A172 (cell line): ENCODE measurements around the gene RBM4B. TPM values are rescaled to one million over a fixed set of nuclear protein-coding genes. Genes with fewer than 3 reads are reported as not detected.
A peak's percentile ranks its signal among the peaks of the same experiment; 100 is the strongest.
"Not testable (repeated sequence)": the region's sequence is repeated elsewhere in the genome, so short reads cannot be mapped to it uniquely, and the experiment has no call there.

Source experiments
- DNase-seq: peaks from one replicate; pipeline ENCODE4 v3.0.0-alpha.2; 2015; ENCODE audit warnings: low spot score
- total RNA-seq: library from RNA; depleted of rRNA; stranded (reverse); fragments of >200 nt; shearing (Covaris generic); gene quantifications from 2 replicates; pipeline ENCODE4 v1.2.3, GENCODE V29; 2014

The RBM4B gene
- total RNA-seq, 1 experiment from 2014 or later: 24.9 TPM

DNA sequence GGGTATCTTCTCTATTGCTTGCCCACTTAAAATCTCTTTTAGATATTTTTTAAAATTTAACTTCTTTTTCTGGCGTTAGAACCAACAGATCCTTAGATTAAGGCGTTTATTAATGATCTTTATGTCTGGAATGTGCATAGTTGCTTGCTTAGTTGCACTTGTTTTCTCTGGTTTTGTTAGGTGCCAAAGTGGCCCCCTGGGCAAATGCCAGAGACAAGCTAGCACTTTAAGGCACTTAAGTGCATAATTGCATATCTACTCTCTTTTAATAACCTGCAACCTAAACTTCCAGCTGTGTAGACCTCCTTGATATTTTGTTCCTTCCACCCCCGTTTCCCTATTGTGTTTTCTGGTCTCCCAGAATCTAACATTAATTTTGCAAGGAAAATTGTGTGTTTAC lies 35.9 kb downstream of the RBM4B start:
- no peak for DNase-seq

DNA sequence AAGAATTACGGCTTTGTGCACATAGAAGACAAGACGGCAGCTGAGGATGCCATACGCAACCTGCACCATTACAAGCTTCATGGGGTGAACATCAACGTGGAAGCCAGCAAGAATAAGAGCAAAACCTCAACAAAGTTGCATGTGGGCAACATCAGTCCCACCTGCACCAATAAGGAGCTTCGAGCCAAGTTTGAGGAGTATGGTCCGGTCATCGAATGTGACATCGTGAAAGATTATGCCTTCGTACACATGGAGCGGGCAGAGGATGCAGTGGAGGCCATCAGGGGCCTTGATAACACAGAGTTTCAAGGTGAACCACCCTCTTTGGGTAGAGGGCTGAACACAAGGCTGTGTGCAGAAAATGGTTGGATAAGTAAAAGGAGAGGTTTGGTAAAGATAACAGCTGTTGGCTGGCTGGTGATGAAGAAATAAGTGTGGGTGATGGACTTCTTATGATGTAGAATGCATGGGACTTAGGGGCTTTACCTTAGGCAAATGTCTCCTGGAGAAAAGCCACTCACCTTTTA lies 37.8 kb downstream of the RBM4B start:
- not testable (repeated sequence) for DNase-seq

DNA sequence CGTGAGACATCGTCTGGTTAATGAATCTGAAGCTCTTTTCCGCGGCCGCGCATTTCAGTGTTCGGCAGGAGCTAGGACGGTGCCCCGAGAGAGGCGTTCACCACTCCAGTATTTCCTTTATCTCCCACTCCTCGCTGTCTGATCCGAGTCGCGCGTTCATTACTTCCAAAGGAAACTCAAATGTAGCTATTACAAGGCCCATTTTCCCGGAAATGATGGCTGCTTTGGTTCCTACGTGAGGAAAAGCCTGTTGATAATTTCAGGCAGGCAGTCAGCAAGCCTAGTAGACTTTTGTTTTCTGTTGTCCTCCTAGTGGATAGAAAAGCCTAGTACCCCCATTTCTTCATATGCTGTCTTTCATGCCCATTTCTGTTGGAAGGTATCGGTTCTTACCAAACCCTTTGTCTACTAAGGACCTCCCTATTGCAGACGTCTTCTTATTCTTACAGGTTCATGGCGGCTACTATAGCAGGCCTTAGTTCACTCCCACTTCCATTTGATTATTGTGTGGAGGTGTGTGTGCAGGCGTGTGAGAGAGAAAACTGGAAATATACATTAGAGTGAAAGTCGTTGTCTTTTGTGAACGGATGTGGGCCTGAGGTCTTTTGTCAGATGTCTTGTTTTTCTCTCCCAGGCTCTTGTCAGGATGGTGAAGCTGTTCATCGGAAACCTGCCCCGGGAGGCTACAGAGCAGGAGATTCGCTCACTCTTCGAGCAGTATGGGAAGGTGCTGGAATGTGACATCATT lies 38.4 kb downstream of the RBM4B start:
- peak; percentile 25 for DNase-seq

DNA sequence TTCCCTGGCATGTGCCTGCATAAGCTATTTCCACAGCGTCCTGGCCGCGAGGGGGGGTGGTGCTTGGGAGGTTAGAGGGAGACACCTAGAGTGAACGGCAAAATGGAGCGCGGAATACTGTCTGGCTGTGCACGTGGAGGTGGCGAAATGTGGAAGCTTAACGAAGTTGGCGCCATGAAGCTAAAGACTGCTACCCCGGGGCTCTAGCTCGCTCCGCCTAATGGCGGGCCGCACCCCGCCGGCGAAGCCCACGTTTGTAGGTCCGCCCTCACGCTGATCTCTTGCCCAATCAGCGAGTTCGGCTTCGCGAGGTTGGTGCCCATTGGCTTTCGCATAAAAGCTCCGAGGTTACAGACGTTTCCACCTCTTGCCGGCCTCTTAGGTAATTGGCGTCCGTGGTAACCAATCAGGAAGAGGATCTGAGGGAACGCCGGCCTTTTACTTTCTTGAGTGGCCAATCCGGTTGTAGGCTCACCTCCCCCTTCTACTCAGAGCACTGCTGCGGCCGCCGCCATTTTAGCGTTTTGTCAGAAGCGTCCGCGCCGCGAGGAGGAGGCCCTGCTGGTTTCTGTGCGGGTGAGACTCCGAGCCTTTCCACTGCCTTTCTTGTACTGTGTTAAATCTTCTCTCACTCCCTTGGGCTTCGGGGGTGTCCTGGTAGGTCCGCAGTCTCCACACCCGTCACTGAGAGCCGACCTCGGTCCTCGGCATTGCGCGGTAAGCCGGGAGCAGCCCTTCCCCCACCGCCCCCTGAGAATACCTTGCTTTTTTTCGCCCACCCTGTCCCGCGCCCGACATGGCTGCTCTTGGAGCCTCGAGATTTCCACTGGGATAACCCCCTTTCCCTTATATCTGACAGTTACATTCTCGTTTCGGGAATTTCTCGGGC lies 39.3 kb downstream of the RBM4B start, which contains the start of gene RBM4:
Gene RBM4 (plus strand): TSS at position 527 of the 889 bp plus-strand sequence. CDS start 1,009 bp downstream, outside the sequence.
- peak; percentile 99 for DNase-seq

DNA sequence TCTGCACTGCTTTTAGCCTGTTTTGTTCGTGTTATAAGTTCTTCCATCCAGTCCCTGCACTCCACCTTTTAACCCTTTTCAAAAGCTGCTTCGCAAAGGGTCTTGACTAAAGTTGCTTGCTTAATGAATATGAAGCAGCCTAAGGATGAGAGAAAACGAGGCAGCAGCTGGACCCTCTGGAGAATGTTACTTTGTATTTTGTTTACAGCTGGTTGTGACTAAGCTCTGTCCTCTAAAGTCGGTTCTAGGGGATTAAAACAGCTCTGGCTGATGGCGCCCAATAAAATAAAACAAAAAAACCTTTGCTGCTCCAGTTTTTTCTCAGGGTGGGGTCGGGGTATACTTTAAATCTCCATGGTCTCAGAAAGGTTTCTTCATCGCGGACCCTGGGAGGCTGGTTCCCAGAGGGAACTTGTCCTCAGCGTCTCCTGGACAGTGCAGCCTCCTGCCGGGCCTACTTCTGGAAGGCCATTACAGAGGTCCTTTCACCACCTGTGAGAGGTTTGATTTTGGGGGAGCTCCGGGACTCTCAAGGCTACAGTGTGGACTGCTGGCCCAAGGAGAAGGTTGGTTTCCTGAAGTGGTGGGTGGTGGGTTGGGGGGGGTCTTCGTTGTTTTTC lies 40.0 kb downstream of the RBM4B start:
- no peak for DNase-seq

DNA sequence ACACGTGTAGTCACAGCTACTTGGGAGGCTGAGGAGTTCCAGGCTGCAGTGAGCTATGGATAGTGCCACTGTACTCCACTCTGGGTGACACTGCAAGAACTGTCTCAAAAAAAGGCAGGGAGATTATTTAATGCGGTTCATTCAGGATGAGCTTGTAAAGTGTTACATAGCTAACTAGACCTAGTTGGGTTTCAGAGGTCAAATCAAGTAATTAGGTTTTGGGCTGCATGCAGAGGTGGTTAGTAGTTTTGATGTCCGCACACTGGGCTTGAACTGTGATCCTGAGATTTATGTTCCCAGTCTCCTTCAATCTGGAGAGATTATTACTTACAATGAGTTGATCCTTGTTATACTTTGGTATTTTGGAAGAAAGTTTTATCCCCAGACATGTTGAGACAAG lies 41.3 kb downstream of the RBM4B start:
- no peak for DNase-seq

DNA sequence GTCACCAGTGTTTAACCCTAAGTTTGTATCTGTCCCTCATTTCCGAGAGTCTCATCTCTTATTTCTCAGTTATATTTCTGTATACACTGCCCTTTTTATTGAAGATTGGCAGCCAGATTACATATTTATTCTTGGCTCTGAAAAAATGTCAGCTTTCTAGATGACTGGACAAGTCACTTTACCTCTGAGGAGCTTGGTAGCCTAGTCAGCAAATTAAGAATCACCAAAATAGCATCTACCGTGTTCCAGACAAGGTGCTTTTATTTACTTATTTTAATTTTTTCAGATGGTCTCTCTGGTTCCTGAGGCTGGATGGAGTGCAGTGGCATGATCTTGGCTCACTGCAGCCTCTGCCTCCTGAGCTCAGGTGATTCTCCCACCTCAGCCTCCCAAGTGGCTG lies 44.7 kb downstream of the RBM4B start:
- no peak for DNase-seq

DNA sequence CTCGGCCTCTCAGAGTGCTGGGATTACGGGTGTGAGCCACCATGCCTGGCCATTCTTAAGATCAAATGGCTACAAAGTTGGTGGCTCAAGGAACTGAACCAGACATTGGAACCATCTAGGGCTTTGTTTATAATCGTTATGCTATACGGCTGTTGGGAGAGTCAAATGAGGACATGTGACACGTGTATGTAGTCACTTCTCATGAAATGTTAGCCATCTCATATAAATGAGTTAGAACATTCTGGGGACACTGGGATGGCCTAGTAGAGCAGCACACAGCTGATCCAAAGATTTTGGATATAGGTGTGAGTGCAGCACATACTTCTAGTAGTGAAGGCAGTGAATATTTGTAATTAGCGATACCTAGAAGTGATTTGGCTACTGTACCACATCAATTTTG lies 45.8 kb downstream of the RBM4B start:
- no peak for DNase-seq

DNA sequence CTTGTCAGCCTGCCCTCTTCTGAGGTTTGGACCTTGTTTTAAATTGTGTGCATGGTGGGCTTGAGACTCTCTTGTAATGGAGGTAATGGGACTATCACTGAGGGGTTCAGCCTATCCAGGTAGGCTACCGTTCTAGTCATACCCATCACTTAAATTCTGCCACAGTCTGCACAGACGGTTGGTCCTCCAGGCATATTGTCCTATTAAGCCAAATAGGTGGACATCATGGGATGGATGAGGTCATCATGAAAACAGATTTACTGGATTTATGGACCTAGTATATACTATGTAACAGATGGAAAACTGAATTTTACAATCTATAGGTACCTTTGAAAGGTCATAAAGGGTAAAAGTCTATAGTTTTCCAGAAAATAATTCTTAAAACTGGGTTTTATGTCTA lies 48.3 kb downstream of the RBM4B start:
- DNase-seq: no peak

DNA sequence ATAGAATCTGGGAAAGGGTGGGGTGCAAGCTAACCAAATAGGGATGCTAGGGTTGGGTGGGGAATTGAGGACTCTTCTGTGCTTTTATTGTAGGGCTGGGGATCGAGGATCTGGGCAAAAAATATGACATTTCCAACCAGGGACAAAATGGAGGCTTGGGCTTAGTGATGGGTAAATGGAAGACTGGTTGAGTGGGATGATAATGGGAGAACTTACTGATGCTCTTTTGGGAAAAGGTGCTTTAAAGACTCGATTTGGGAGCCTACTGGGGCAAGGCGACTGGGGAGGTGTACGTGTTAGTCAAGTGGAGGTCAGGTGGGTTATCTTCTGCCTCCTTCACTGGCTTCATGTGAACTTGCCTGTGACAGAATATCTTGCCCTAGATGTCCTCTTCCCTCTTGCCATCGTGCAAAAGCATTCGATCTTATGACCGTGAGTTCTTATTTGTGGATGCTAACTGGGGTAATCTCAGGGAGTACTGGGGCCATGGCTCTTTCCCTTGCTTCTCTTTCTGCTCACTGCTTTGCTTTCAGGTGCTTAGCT lies 49.6 kb downstream of the RBM4B start:
- no peak for DNase-seq

DNA sequence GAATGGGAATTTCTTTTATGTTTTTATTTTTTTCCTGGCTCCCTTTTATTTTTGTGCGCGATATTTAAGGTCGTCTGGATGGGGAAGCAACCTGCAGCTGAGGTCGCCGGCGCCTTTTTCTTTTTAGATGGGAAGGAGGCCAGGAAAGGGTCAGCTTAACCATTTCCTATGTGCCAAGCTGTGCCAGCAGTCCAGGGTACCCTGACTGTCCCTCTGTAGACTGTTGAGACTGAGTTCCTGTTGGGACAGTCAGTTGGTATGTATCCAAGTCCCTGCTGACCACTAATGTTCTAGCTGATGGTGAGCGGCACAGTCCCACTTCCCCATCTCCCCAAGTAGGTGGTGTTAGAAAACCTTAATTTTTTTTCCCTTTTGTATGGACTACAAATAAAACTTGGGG lies 50.8 kb downstream of the RBM4B start:
- DNase-seq: no peak

DNA sequence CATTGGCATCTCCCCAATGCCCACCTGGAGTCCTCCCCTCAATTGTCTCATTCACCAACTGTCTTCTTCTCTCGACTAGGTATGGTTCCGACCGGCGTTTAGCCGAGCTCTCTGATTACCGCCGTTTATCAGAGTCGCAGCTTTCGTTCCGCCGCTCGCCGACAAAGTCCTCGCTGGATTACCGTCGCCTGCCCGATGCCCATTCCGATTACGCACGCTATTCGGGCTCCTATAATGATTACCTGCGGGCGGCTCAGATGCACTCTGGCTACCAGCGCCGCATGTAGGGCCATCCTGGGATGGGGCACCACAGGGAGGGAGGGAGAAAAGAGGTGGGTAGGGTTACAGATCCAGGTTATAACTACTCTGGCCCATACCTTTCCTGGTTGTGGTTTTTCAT lies 51.3 kb downstream of the RBM4B start:
- DNase-seq: no peak

DNA sequence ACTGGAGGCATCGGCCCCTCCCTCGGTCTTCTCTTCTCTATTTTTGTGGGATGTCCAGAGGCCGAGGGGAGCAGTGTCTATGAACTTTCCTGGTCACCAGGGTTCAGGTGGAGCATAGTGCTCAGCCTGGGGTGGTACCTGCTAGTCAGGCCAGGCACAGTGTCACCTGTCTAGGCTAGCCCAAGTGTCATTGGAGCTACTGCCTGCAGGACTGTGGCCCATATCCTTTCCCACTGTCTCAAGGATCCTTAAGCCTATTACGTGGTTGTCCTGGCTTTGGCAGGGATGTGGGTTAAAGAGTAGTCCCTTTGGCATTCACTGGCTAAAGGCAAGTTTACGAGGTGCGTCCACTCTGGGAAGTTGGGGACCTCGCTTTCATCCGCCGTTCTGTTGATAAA lies 51.9 kb downstream of the RBM4B start:
- no peak for DNase-seq

DNA sequence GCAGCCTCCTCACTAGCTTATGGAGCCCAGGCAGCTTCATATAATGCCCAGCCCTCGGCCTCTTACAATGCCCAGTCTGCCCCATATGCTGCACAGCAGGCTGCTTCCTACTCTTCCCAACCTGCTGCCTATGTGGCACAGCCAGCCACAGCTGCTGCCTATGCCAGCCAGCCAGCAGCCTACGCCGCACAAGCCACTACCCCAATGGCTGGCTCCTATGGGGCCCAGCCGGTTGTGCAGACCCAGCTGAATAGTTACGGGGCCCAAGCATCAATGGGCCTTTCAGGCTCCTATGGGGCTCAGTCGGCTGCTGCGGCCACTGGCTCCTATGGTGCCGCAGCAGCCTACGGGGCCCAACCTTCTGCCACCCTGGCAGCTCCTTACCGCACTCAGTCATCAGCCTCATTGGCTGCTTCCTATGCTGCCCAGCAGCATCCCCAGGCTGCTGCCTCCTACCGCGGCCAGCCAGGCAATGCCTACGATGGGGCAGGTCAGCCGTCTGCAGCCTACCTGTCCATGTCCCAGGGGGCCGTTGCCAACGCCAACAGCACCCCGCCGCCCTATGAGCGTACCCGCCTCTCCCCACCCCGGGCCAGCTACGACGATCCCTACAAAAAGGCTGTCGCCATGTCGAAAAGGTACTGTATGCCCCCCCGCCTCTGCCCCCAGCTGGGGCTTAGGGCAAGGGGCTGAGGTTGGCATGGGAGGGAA lies 52.5 kb downstream of the RBM4B start:
- DNase-seq: no peak

DNA sequence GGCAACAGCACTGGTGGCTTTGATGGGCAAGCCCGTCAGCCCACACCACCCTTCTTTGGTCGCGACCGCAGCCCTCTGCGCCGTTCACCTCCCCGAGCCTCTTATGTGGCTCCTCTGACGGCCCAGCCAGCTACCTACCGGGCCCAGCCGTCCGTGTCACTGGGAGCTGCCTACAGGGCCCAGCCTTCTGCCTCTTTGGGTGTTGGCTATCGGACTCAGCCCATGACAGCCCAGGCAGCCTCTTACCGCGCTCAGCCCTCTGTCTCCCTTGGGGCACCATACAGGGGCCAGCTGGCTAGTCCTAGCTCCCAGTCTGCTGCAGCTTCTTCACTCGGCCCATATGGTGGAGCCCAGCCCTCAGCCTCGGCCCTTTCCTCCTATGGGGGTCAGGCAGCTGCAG lies 53.2 kb downstream of the RBM4B start:
- no peak for DNase-seq

DNA sequence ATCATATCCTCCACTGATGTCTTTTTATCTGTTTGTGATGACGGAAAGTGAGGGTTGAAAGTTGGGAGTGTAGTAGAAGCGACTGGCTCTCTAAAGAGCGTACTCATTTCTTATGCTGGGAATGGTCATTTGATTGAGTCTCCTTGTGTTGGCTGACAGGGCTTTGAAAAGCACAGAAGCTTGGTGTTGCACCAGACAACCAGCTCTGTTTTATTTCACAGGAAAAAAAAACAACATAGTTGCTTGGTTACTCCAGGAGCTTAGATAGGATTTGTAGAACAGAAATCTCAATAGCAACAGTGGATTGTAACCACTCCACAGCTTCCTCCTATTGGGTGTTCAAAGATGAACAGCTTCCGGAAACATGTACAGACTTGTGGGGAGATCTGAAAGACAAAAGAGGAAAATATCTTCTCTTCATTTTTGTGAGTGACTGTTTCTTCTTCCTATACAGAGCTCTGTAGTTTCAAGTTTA lies 58.6 kb downstream of the RBM4B start:
- no peak for DNase-seq

DNA sequence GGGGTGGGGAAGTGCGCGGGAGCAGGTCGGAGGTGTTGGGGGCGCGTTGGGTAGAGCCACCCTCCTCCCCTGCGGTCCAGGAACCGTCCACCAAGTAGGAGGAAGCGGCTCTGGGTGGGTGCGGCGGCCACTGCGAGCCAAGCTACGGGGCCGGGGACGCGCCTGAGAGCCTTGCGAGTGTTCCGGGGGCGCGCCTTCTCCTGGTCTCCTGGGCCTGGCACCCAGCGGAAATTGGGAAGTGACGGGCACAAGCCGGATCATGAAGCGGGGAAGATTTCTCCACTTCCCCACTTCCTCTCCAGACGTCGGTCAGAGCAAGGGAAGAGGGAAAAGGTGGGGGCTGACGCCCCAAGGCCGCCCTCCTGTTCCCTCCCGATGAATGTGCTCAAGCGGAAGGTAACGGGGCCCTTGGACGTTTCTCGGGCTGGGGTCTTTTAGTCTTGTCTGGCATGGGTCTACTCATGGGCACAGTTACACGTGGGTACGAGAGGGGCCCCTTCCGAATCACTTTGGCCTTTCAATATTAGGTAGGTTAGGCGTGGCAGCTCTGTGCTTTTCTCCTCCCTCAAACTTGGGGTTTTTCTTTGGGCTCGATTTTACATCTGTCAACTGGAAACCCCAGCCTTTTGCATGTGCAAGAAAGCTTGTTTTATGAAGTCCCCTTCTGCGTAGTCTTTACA lies 60.4 kb downstream of the RBM4B start:
- peak; percentile 50 for DNase-seq

DNA sequence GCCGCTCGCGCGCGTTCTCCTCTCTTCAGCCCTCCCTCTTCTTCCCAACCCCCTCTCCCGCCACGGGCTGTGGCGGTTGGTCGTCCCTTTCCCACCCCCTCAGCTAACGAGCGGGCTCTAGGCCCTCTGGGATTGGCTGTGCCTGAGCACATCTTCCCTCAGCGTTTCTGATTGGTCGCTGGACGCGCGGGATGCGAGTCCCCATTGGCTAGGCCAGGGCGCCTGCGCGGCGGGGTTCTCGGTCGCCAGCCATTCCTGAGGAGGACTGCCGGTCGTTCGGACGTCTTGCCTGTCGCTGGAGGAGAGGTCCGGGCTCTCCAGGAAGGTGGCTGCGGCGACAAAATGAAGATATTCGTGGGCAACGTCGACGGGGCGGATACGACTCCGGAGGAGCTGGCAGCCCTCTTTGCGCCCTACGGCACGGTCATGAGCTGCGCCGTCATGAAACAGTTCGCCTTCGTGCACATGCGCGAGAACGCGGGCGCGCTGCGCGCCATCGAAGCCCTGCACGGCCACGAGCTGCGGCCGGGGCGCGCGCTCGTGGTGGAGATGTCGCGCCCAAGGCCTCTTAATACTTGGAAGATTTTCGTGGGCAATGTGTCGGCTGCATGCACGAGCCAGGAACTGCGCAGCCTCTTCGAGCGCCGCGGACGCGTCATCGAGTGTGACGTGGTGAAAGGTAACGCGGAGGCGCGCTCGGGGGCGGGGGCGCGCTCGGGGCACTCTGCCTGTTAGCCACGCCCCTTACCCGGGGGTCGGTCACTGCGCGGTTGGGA lies 61.1 kb downstream of the RBM4B start, which contains the start of gene RBM14:
Gene RBM14 (plus strand): TSS at position 252 of the 776 bp plus-strand sequence. CDS start 91 bp downstream, at position 343.
- DNase-seq: peak; percentile 98
